PC-9 (cell line): ENCODE measurements around the gene NUDT2. TPM values are rescaled to one million over a fixed set of nuclear protein-coding genes. Genes with fewer than 3 reads are reported as not detected.

Experiments used
- BruUV-seq: library from RNA; stranded (reverse); fragments of 400-500 nt; replicated peaks from 2 replicates; lab custom pipeline; 2021; lab: Mats Ljungman, UMichigan
- CTCF ChIA-PET: fragments of 300-600 bp; sonication (Branson Sonifier 250); formaldehyde crosslinking; loops from one replicate; lab custom pipeline; 2022; ENCODE audit warnings: antibody characterized with exemption; lab: Charles Lee
- POLR2A ChIA-PET: fragments of 300-600 bp; sonication (Branson Sonifier 250); formaldehyde crosslinking; loops from one replicate; lab custom pipeline; 2022; ENCODE audit warnings: antibody characterized with exemption; ENCODE audit not compliant: unreplicated experiment; lab: Charles Lee
- DNase-seq, 2 experiments: peaks; one replicate each; pipeline versions ENCODE4 v3.0.0 to v3.0.0-alpha.2; 2015 to 2022; ENCODE audit warnings: mixed read lengths in 1 of 2
- H2AFZ ChIP-seq: fragments of 200-600 bp; sonication (generic); 2 replicates; pipeline ENCODE4 v1.8.1; 2017; ENCODE audit warnings: antibody characterized with exemption
- H3F3A ChIP-seq: fragments of 200-600 bp; sonication (generic); 2 replicates; pipeline ENCODE4 v1.8.1; 2017; ENCODE audit warnings: antibody characterized with exemption, mild to moderate bottlenecking, low read depth; ENCODE audit not compliant: insufficient read depth
- H3K27ac ChIP-seq: fragments of 200-600 bp; sonication (generic); 2 replicates; pipeline ENCODE4 v1.6.1; 2016; ENCODE audit warnings: mixed run types
- H3K27me3 ChIP-seq: fragments of 200-600 bp; sonication (generic); 2 replicates; pipeline ENCODE4 v1.6.1; 2016; ENCODE audit warnings: low read depth, mixed run types; ENCODE audit not compliant: insufficient read depth
- H3K36me3 ChIP-seq: fragments of 200-600 bp; sonication (generic); 2 replicates; pipeline ENCODE4 v1.6.1; 2016; ENCODE audit warnings: low read depth, mixed run types
- H3K4me1 ChIP-seq: fragments of 200-600 bp; sonication (generic); replicated peaks from 2 replicates; pipeline ENCODE4 v1.6.1; 2016; ENCODE audit warnings: mixed run types; ENCODE audit not compliant: insufficient read depth
- H3K4me2 ChIP-seq: fragments of 200-600 bp; sonication (generic); 2 replicates; pipeline ENCODE4 v1.6.1; 2017; ENCODE audit warnings: mixed run types
- H3K4me3 ChIP-seq: fragments of 200-600 bp; sonication (generic); 2 replicates; pipeline ENCODE4 v1.6.1; 2016; ENCODE audit warnings: mixed run types
- H3K79me2 ChIP-seq: fragments of 200-600 bp; sonication (generic); 2 replicates; pipeline ENCODE4 v1.6.1; 2017; ENCODE audit warnings: low read depth, mixed run types
- H3K9me2 ChIP-seq: fragments of 200-600 bp; sonication (generic); 2 replicates; pipeline ENCODE4 v1.8.1; 2017; ENCODE audit warnings: mild to moderate bottlenecking; ENCODE audit not compliant: insufficient read depth
- H3K9me3 ChIP-seq: fragments of 200-600 bp; sonication (generic); 2 replicates; pipeline ENCODE4 v1.8.1; 2016; ENCODE audit warnings: low read depth; ENCODE audit not compliant: insufficient read depth
- H4K20me1 ChIP-seq: fragments of 200-600 bp; sonication (generic); 2 replicates; pipeline ENCODE4 v1.8.1; 2017; ENCODE audit not compliant: insufficient read depth
- CTCF ChIP-seq: fragments of 200-600 bp; sonication (generic); conservative IDR thresholded peaks from 2 replicates; pipeline ENCODE4 v1.6.1; 2017; ENCODE audit warnings: mixed run types, antibody characterized with exemption, mild to moderate bottlenecking, moderate library complexity
- EZH2 ChIP-seq: fragments of 200-600 bp; sonication (generic); IDR thresholded peaks from 2 replicates; pipeline ENCODE4 v1.8.0; 2017; ENCODE audit warnings: antibody characterized with exemption, low read depth
- intact Hi-C: fragments of 100-400 bp; cut with micrococcal nuclease; formaldehyde crosslinking; loops from one replicate; pipeline ENCODE4 v1.10.0; 2022; ENCODE audit not compliant: unreplicated experiment
- total RNA-seq: library from RNA; stranded (reverse); gene quantifications from 2 replicates; pipeline ENCODE4 v1.2.3, GENCODE V29; 2021

Gene NUDT2
- total RNA-seq, 1 experiment from 2014 or later = 31.3 TPM

GRCh38 chr9:34371886-34372466, 42.6 kb downstream of the NUDT2 start:
- BruUV-seq = no TSS peak
- no peaks in the 10 kb centered on the region for H3K36me3 ChIP-seq
- CTCF ChIA-PET = no interaction called here
- POLR2A ChIA-PET = no interaction called here
- no peak overlapping the region for H3K4me3 ChIP-seq
- no peak for TF ChIP-seq CTCF
- no peak for TF ChIP-seq EZH2
- no peaks in the 10 kb centered on the region for H3K27me3 ChIP-seq
- H3K4me1 ChIP-seq = peaks cover 7% of the 10 kb centered on the region; the same call in 1 of the 2 replicates
- H2AFZ ChIP-seq = no peak overlapping the region
- H3K4me2 ChIP-seq = no peak overlapping the region
- intact Hi-C loops = loop anchor here (10.0 kb wide), 1 partner anchor 447 kb away; no protein-coding TSS in a partner anchor
- H3F3A ChIP-seq = no peaks in the 10 kb centered on the region
- no peak overlapping the region for H3K27ac ChIP-seq
- H4K20me1 ChIP-seq = no peaks in the 10 kb centered on the region
- no peaks in the 10 kb centered on the region for H3K9me2 ChIP-seq
- no peaks in the 10 kb centered on the region for H3K9me3 ChIP-seq
- no peaks in the 10 kb centered on the region for H3K79me2 ChIP-seq
- no peak for DNase-seq

- no peak overlapping the region for H3K4me3 ChIP-seq
- no peaks in the 10 kb centered on the region for H3K36me3 ChIP-seq
- no peak overlapping the region for H2AFZ ChIP-seq
- CTCF ChIA-PET = no interaction called here
- no peaks in the 10 kb centered on the region for H3K27me3 ChIP-seq
- no peak for DNase-seq
- H3K4me2 ChIP-seq = no peak overlapping the region
- H3K9me2 ChIP-seq = no peaks in the 10 kb centered on the region
- intact Hi-C loops = loop anchor here (10.0 kb wide), 1 partner anchor 448 kb away; no protein-coding TSS in a partner anchor
- H3K79me2 ChIP-seq = no peaks in the 10 kb centered on the region
- no peaks in the 10 kb centered on the region for H4K20me1 ChIP-seq
- no peak for TF ChIP-seq CTCF
- TF ChIP-seq EZH2 = no peak
- H3K27ac ChIP-seq = no peak overlapping the region
- BruUV-seq = no TSS peak
- no peaks in the 10 kb centered on the region for H3F3A ChIP-seq
- no peaks in the 10 kb centered on the region for H3K9me3 ChIP-seq
- POLR2A ChIA-PET = interaction anchor here (0.6 kb wide), 2 partner anchors 84 to 323 kb away, joined by 3 read pairs; no protein-coding TSS in a partner anchor
- H3K4me1 ChIP-seq = peaks cover 7% of the 10 kb centered on the region; the same call in 1 of the 2 replicates
Measured at GRCh38 chr9:34372467-34373011, 43.2 kb downstream of the NUDT2 start.

GRCh38 chr9:34373749-34374148, 44.4 kb downstream of the NUDT2 start:
- H2AFZ ChIP-seq = no peak overlapping the region
- H3K4me1 ChIP-seq = peaks cover 7% of the 10 kb centered on the region; the same call in 1 of the 2 replicates
- TF ChIP-seq CTCF = no peak
- no peak for TF ChIP-seq EZH2
- no TSS peak for BruUV-seq
- no peak for DNase-seq
- no peaks in the 10 kb centered on the region for H3K27me3 ChIP-seq
- ChIA-PET CTCF (no interaction called here), POLR2A (no interaction called here)
- H3K4me2 ChIP-seq = no peak overlapping the region
- intact Hi-C loops = loop anchor here (10.0 kb wide), 1 partner anchor 449 kb away; no protein-coding TSS in a partner anchor
- H4K20me1 ChIP-seq = no peaks in the 10 kb centered on the region
- no peaks in the 10 kb centered on the region for H3K36me3 ChIP-seq
- H3K27ac ChIP-seq = no peak overlapping the region
- H3K79me2 ChIP-seq = no peaks in the 10 kb centered on the region
- no peaks in the 10 kb centered on the region for H3F3A ChIP-seq
- no peaks in the 10 kb centered on the region for H3K9me2 ChIP-seq
- no peak overlapping the region for H3K4me3 ChIP-seq
- H3K9me3 ChIP-seq = no peaks in the 10 kb centered on the region
